Activated B cell treated with CpG ODN at 0.5 μM for 24 hours (primary cell): ENCODE data around the gene SLC16A2. TPM values are rescaled to one million over a fixed set of nuclear protein-coding genes. Genes with fewer than 3 reads are reported as not detected.

Experiments
- ATAC-seq: fragments of 200-7000 bp; cut with Tn5 transposase; one replicate; pipeline ENCODE4 v1.10.0; 2021; ENCODE audit warnings: low read depth, mild to moderate bottlenecking, moderate library complexity
- CTCF ChIA-PET: fragments of 350-600 bp; sonication (Branson Sonifier 250); formaldehyde crosslinking; loops from one replicate; lab custom pipeline; 2021; ENCODE audit warnings: antibody characterized with exemption; lab: Charles Lee
- POLR2A ChIA-PET: fragments of 350-600 bp; sonication (Branson Sonifier 250); formaldehyde crosslinking; loops from one replicate; lab custom pipeline; 2021; ENCODE audit warnings: antibody characterized with exemption; lab: Charles Lee
- DNase-seq: peaks from one replicate; pipeline ENCODE4 v3.0.0; 2022
- H3K27ac Mint-ChIP-seq: one replicate; pipeline ENCODE4 v1.8.0; 2020; ENCODE audit warnings: mixed read lengths
- H3K27me3 Mint-ChIP-seq: one replicate; pipeline ENCODE4 v1.8.0; 2021; ENCODE audit warnings: mixed read lengths
- H3K36me3 Mint-ChIP-seq: one replicate; pipeline ENCODE4 v1.8.0; 2021; ENCODE audit warnings: low read depth, mixed read lengths
- H3K4me1 Mint-ChIP-seq: one replicate; pipeline ENCODE4 v1.8.0; 2021; ENCODE audit warnings: mixed read lengths
- H3K4me3 Mint-ChIP-seq: one replicate; pipeline ENCODE4 v1.8.0; 2020; ENCODE audit warnings: mild to moderate bottlenecking, mixed read lengths
- H3K9me3 Mint-ChIP-seq: one replicate; pipeline ENCODE4 v1.8.0; 2020; ENCODE audit warnings: mixed read lengths
- intact Hi-C: fragments of 100-400 bp; cut with micrococcal nuclease; formaldehyde crosslinking; loops from one replicate; pipeline ENCODE4 v1.15.1; 2024
- total RNA-seq: library from RNA; stranded (reverse); gene quantifications from 2 replicates; pipeline ENCODE4 v1.2.3, GENCODE V29; 2022
- TF ChIP-seq, protein P1 (sequence below): fragments of 200-600 bp; IDR thresholded peaks from one replicate; pipeline ENCODE4 v1.8.0; 2022; ENCODE audit warnings: antibody characterized with exemption, mild to moderate bottlenecking

SLC16A2 gene
- total RNA-seq, 1 donor from 2014 or later, result not detected

GRCh38 chrX:74521961-74522751 is 100.9 kb downstream of the SLC16A2 start:
- Mint-ChIP-seq H3K36me3 (no peaks in the 10 kb centered on the region), H3K4me1 (peaks cover 3% of the 10 kb centered on the region), H3K27ac (no peak overlapping the region), H3K9me3 (no peaks in the 10 kb centered on the region), H3K4me3 (no peak overlapping the region), H3K27me3 (no peaks in the 10 kb centered on the region)
- TF ChIP-seq, protein P1, sequence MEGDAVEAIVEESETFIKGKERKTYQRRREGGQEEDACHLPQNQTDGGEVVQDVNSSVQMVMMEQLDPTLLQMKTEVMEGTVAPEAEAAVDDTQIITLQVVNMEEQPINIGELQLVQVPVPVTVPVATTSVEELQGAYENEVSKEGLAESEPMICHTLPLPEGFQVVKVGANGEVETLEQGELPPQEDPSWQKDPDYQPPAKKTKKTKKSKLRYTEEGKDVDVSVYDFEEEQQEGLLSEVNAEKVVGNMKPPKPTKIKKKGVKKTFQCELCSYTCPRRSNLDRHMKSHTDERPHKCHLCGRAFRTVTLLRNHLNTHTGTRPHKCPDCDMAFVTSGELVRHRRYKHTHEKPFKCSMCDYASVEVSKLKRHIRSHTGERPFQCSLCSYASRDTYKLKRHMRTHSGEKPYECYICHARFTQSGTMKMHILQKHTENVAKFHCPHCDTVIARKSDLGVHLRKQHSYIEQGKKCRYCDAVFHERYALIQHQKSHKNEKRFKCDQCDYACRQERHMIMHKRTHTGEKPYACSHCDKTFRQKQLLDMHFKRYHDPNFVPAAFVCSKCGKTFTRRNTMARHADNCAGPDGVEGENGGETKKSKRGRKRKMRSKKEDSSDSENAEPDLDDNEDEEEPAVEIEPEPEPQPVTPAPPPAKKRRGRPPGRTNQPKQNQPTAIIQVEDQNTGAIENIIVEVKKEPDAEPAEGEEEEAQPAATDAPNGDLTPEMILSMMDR, result no peak
- DNase-seq, result no peak
- intact Hi-C loops, result no loop called here
- no peak for ATAC-seq
- POLR2A ChIA-PET, result no interaction called here
- CTCF ChIA-PET, result no interaction called here

- Mint-ChIP-seq H3K9me3 (no peaks in the 10 kb centered on the region), H3K4me1 (peaks cover 3% of the 10 kb centered on the region), H3K27me3 (no peaks in the 10 kb centered on the region), H3K27ac (no peak overlapping the region), H3K36me3 (no peaks in the 10 kb centered on the region), H3K4me3 (no peak overlapping the region)
- ChIA-PET POLR2A (no interaction called here), CTCF (no interaction called here)
- intact Hi-C loops, result no loop called here
- TF ChIP-seq, protein P1, result no peak
- DNase-seq (no peak), ATAC-seq (no peak)
These were observed 101.9 kb downstream of the SLC16A2 start for GRCh38 chrX:74523224-74523623.

- POLR2A ChIA-PET, result interaction anchor here (0.6 kb wide), 1 partner anchor 21 kb away, joined by 5 read pairs; no protein-coding TSS in a partner anchor
- TF ChIP-seq, protein P1, result no peak
- intact Hi-C loops, result no loop called here
- no peak for DNase-seq
- no peaks in the 10 kb centered on the region for H3K9me3 Mint-ChIP-seq
- no peaks in the 10 kb centered on the region for H3K27me3 Mint-ChIP-seq
- H3K36me3 Mint-ChIP-seq, result no peaks in the 10 kb centered on the region
- H3K4me3 Mint-ChIP-seq, result no peak overlapping the region
- no peak for ATAC-seq
- H3K4me1 Mint-ChIP-seq, result peaks cover 3% of the 10 kb centered on the region
- H3K27ac Mint-ChIP-seq, result no peak overlapping the region
- CTCF ChIA-PET, result interaction anchor here (0.6 kb wide), 1 partner anchor 11 kb away, joined by 3 read pairs; no protein-coding TSS in a partner anchor
These were observed 102.8 kb downstream of the SLC16A2 start for GRCh38 chrX:74523870-74524735.

DNA sequence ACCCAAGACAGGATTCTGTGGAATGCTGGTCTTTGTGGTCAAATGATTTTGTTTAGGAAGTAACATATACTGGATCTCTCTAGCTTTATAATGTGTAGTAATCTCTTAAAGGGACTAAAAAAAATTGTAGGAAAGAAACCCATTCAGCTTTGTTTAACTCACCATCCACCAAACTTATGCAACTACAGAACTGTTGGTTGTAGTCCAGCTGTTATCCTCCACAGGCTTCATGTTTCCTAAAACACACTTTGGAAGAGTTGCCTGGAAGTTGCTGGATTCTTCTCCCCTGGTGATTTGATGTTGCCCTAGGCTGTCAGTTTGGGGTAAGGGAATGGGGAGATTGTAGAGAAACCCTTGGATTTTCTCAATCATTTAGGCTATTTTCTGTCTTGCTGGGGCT is 103.8 kb downstream of the SLC16A2 start:
- Mint-ChIP-seq H3K4me1 (peaks cover 3% of the 10 kb centered on the region), H3K9me3 (no peaks in the 10 kb centered on the region), H3K4me3 (no peak overlapping the region), H3K27me3 (no peaks in the 10 kb centered on the region), H3K27ac (no peak overlapping the region), H3K36me3 (no peaks in the 10 kb centered on the region)
- ATAC-seq, result no peak
- POLR2A ChIA-PET, result no interaction called here
- intact Hi-C loops, result no loop called here
- DNase-seq, result no peak
- CTCF ChIA-PET, result interaction anchor here (0.6 kb wide), 1 partner anchor 10 kb away, joined by 3 read pairs; no protein-coding TSS in a partner anchor
- TF ChIP-seq, protein P1, result no peak

DNA sequence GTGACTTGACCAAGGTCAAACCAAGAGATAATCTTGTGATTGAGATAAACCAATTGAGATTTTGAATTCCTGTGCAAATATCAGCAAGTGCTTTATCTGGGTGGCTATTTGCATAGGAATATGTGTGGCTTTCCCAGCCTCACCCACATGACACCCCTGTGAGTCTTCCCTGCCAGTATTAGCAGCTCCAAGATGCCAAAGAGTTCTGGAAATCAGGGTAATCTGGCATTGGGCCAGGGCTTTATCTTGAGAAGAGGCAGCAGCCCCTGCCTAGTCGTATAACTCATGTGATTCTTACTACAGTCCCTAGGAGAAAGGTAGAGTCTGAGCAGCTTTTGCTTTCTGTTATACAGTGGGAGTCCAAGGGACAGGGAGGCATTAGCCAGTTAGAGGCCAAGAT is 105.5 kb downstream of the SLC16A2 start:
- H3K27ac Mint-ChIP-seq, result no peak overlapping the region
- no peak overlapping the region for H3K4me3 Mint-ChIP-seq
- ChIA-PET CTCF (interaction anchor here (1.3 kb wide), 1 partner anchor 34 kb away, joined by 5 read pairs; no protein-coding TSS in a partner anchor), POLR2A (no interaction called here)
- no peaks in the 10 kb centered on the region for H3K36me3 Mint-ChIP-seq
- intact Hi-C loops, result no loop called here
- H3K9me3 Mint-ChIP-seq, result no peaks in the 10 kb centered on the region
- H3K4me1 Mint-ChIP-seq, result peaks cover 3% of the 10 kb centered on the region
- no peak for ATAC-seq
- no peaks in the 10 kb centered on the region for H3K27me3 Mint-ChIP-seq
- no peak for DNase-seq
- TF ChIP-seq, protein P1, result no peak
